NCI-H1092 (cell line): ENCODE results near the gene SHANK2.
"Not testable (repeated sequence)": the region's sequence is repeated elsewhere in the genome, so short reads cannot be mapped to it uniquely, and the experiment has no call there.

ENCODE experiments used
- DNase-seq: peaks from one replicate; lab custom pipeline; 2025; lab: John Stamatoyannopoulos, UW

Gene SHANK2

DNA sequence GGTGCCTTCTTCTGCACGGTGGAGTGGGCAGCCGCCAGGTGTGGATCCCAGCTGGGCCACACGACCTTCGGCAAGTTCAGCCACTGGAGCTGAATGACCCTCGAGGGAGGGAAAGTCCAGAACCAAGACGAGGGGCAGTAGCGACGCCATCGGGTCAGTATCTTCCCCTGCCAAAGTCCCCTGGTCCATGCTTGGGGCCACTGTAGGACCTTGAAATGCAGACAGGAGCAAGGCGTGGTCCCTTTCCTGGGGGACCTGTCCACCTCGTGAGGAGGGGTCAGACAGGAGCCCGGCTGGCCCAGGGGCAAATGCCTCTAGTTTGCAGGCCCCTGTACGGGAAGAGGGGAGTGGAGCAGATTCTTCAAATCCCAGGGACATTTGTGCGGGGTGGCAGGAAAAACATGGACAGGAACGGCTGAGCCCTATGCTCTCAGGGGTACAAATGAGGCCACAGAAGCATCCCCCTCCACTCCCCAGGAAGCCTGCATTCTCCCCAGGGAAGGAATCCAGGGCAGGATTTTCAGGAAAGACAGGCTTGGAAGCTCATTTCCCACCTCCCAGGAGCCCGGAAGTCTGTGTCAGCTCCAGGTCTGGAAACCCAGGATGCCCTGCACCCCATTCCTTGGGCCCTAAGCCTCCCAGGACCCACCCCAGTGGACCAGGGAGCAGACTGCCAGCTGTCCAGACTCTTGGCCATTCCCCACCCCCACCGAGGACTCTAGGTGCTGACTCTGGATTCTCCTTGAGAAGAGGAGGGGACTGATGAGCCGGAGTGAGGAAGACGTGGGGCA is 6.6 kb downstream of the SHANK2 start:
- no peak for DNase-seq

- no peak for DNase-seq
Measured at GRCh38 chr11:71244116-71244810, 8.1 kb downstream of the SHANK2 start.

DNA sequence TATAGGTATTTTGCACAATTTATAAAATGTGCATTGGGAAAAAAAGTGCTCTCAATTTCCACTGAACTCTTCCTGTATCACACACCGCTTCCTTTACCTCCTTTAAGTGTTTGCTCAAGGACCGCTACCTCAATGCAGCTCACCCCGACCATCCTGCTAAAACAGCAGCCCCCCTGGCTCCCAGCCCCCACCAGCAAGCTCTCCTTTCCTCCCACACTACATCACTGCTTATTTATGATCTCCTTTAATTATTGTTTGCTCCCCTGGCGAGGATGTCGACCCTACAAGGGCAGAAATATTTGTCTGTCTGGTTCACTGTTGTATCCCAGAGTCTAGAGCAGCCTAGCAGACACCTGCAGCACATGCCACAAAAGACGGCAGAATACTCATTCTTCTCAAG is 10.0 kb downstream of the SHANK2 start:
- peak; percentile 34 for DNase-seq

- no peak for DNase-seq
Measured at GRCh38 chr11:71241721-71242259, 10.6 kb downstream of the SHANK2 start.

DNA sequence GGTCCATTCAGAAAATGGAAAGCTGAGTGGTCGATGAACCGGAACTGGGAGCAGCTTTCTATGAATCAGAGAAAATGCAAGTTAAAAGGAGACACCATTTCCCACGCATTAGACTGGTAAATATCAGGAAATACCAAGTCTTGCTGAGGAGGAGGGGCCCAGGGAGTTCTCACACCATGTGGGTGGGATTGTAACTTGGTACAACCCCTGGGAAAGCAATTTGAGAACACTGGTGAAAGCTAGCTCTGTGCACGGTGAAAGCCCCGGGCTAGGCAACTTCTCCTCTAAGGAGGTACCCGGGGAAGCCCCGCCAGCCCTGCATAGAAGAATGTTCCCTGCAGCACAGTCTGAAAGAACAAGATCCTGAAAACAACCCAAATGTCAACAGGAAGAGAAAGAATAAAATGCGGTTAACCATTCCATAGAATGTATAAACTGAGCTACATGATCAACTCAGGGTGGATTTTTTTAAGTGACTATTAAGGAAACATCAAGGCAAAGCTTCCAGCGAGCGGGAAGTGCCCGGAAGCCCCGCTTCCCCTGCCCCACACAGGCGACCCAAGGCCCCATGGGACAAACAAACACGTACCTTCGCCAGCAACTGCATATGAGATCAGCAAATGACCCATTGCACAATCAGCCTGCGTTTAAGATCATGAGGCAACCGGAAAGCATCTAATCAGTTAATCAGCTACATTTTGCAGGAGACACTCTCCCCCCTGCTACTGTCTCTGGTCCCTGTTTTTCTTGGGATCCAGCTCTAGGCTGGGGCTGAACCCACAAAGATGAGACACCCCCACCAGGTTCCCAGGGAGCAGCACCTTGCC is 11.3 kb downstream of the SHANK2 start:
- no peak for DNase-seq

DNA sequence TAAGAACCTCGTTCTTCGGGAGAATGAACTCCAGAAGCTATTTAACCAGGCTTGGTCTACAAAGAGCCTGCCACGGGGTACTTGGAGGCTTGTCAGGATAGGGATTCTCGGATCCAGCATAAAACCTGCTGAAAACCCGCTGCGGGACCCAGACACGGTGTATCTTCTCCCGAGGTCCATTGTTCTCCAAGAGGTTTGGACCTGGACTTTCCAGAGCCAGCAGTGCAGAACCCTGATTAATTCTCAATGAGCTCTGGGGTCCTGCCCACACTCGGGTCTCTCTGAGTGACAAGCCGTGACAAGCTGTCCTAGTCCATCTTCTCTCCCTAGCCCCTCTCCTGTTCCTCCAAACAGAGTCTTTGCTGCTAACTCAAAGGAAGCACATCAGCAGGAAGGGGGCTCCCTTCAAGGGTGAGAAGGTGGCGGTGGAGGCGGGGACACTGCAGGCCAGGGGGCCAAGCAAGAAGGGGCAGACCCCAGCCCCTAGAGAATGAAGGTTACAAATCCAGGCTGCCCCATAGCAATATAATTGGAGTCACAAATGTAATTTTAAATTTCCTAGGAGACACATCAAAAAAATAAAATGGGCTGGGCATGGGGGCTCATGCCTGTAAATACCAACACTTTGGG is 12.2 kb downstream of the SHANK2 start:
- DNase-seq = no peak

DNA sequence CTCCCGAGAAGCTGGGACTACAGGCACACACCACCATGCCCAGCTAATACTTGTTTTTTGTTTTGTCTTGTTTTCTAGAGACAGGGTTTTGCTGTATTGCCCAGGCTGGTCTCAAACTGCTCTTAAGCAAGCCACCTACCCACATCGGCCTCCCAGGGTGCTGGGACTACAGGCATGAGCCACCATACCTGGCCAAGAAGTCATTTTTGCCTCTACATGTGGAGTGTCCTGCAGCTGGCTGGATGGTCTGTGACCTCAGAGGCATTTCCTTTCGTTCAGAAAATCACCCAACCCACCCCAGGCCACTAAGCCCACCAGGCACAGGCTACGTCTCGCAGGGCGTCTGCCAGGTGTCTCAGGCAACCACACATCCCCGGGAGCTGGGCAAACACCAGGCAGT is 12.8 kb downstream of the SHANK2 start:
- DNase-seq = no peak

- no peak for DNase-seq
Measured at GRCh38 chr11:71238941-71239340, 13.4 kb downstream of the SHANK2 start.

GRCh38 chr11:71238285-71238875 is 14.0 kb downstream of the SHANK2 start:
- no peak for DNase-seq

GRCh38 chr11:71237853-71238252 is 14.5 kb downstream of the SHANK2 start:
- DNase-seq = no peak

GRCh38 chr11:71236836-71237475 is 15.4 kb downstream of the SHANK2 start:
- DNase-seq = no peak

GRCh38 chr11:71235719-71236118 is 16.7 kb downstream of the SHANK2 start:
- DNase-seq = no peak

DNA sequence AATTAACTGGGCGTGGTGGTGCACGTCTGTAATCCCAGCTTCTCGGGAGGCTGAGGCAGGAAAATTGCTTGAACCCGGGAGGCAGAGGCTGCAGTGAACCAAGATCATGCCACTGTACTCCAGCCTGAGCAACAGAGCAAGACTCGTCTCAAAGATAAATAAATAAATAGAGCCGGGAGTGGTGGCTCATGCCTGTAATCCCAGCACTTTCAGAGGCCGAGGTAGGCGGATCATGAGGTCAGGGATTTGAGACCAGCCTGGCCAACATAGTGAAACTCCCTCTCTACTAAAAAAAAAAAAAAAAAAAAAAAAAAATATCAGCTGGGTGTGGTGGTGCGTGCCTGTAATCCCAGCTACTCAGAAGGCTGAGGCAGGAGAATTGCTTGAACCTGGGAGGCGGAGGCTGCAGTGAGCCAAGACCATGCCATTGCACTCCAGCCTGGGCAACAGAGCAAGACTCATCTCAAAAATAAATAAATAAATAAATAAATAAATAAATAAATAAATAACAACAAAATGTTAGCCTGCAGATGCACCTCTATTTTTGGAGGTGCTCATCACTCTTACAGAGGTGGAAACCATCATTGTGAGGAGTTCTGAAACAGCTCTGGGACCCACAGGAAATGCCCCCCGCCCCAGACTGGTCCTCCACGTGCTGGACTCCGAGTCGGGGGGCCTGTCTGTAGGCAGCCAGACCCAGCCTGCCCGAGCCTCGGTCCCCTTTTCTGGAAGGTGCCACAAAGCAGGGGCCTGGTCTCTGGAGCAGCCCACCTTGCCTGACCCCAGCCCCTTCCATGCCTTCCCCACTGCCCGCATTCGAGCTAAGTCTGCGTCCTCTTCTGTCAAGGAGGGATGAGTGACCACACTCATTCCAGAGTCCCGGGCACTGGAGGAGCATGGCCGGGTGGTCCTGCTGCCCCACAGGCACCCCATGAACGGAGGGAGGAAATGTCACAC is 18.2 kb downstream of the SHANK2 start:
- not testable (repeated sequence) for DNase-seq

DNA sequence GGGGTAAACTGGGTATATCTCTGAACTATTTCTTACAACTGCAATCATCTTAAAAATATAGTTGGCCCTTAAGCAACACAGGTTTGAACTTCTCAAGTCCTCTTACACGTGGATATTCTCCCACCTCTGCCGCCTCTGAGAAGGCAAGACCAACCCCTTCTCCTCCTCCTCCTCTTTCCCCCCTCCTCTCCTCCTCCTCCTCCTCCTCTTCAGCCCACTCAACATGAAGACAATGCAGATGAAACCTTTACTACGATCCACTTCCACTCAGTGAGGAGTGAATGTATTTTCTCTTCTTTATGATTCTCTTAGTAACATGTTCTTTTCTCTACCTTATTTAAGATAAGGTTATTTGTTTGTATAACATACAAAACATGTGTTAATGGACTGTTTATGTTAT is 20.0 kb downstream of the SHANK2 start:
- DNase-seq = no peak

DNA sequence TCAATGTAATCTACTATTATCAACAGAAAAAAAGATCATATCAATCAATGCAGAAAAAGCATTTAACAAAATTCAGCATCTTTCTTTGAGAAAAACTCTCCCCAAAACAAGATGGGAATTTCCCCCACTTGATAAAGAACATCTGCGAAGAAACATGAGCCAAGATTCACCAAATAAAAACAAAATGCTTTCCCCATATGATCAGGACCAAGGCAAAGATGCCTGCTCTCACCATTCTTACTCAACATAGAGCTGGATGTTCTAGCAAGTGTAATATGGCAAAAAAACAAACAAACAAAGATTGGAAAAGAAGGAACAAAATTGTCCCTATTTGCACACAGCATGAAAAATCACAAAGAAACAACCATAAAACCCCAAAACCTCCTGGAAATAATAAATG is 23.4 kb downstream of the SHANK2 start:
- DNase-seq = no peak

DNA sequence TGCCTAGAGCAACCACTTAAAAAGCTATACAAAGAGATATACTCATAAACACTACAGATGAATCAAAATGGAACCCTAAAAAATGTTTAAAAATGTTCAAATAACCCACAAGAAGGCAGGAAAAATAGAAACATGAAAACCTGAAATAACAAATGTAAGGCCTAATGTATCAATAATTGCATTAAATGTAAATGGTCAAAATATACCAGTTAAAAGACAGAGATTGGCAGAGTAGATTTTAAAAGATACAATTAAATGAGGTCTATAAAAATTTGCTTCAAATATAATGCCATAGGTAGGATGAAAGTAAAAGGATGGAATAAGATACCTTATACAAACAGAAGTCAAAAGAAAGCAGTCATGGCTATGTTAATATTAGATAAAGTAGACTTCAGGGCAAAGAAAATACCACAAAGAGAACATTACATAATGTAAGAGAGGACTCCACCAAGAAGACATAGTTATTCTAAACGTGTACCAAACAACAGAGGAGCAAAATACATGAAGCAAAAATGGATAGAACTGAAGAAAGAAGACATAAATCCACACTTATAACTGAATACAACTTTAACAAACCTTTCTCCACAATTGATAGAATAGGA is 25.2 kb downstream of the SHANK2 start:
- no peak for DNase-seq

DNA sequence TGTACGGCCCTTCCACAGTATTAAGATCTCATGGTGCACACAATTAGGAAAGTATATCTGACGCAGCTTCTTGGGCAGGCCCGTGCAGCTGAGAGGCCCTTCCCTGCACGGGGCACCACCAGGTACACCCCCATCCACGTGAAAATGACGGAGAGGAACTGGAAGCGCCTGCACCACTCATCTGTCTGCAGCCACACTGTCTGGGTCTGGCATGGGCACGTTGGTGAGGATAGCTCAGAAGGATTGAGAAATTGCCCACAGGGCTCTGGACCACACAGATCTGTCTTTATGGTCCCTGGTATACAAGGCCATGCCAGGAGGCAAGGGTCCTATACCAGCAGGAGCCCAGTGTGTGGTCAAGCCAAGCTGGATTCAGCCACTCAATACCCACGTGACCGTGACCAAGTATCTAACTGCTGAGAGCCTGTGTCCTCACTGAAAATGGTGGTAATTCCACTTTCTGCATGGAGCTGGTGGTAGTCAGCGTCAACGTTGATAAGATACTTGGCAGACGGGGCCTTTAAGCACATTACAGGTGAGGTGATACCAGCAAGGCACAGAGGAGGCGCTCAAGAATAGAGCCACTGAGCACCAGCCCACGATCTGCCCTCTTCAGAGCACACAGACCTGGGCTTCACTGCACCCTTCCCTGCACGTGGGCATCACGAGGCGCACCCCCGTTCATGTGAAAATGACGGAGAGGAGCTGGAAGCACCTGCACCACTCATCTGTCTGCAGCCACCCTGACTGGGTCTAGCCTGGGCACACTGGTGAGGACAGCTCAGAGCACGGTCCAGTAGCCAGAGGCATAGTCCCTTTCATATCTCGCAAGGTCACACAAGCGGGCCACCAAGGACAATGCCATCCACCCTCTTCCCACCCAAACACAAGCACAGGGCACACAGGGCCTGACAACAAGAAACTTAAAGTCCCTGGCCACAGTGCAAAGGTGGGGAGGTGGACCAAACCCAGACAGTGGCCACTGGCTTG is 28.4 kb downstream of the SHANK2 start:
- DNase-seq = no peak

DNA sequence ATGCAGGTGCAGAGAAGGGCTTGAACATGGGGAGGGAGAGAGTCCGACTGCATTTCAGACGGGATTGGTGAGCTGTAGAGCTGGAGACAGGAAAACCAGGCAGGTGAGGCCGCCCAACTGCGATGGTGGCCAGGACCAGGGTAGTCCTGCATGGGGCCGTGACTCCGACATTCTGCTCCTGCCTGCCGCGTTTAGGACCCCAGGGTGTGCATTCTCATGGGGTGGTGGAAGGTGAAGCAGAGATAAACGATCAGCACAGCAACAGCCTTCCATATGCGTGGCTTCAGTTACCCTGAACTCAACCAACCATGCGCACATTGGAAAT is 29.3 kb downstream of the SHANK2 start:
- DNase-seq = no peak
